ENCODE results near the gene TSPAN9.

Gene TSPAN9

GRCh38 chr12:3220382-3221321 lies 143.5 kb downstream of the TSPAN9 start:
- H3K4me3 ChIP-seq (ENCODE audit: extremely low read depth, insufficient read depth, low read length, poor library complexity, severe bottlenecking): no peak overlapping the region
- H3K27ac ChIP-seq (ENCODE audit: low read depth, low read length, severe bottlenecking): no peak overlapping the region
- H3K9me3 ChIP-seq (ENCODE audit: control insufficient read depth, low read length): no peaks in the 10 kb centered on the region
- H3K36me3 ChIP-seq (ENCODE audit: control insufficient read depth, insufficient read depth, low read length): peaks cover 6% of the 10 kb centered on the region
- peaks cover 54% of the 10 kb centered on the region for H3K4me1 ChIP-seq (ENCODE audit: control insufficient read depth, insufficient read depth, low read length, poor library complexity, severe bottlenecking)
- WGBS, 2 experiments (ENCODE audit: insufficient coverage in 2 of 2): 93 to 94% methylated on average over 16 to 18 of the region's 21 CpGs

- no peaks in the 10 kb centered on the region for H3K9me3 ChIP-seq (ENCODE audit: control insufficient read depth, low read length)
- H3K4me1 ChIP-seq (ENCODE audit: control insufficient read depth, insufficient read depth, low read length, poor library complexity, severe bottlenecking): peaks cover 47% of the 10 kb centered on the region
- no peak overlapping the region for H3K4me3 ChIP-seq (ENCODE audit: extremely low read depth, insufficient read depth, low read length, poor library complexity, severe bottlenecking)
- H3K36me3 ChIP-seq (ENCODE audit: control insufficient read depth, insufficient read depth, low read length): no peaks in the 10 kb centered on the region
- no peak overlapping the region for H3K27ac ChIP-seq (ENCODE audit: low read depth, low read length, severe bottlenecking)
- 93 to 95% methylated on average over 5 to 6 of the region's 6 CpGs for WGBS, 2 experiments (ENCODE audit: insufficient coverage in 2 of 2)
These were observed 145.1 kb downstream of the TSPAN9 start for GRCh38 chr12:3222306-3222705.

- no peaks in the 10 kb centered on the region for H3K9me3 ChIP-seq (ENCODE audit: control insufficient read depth, low read length)
- peaks cover 40% of the 10 kb centered on the region for H3K4me1 ChIP-seq (ENCODE audit: control insufficient read depth, insufficient read depth, low read length, poor library complexity, severe bottlenecking)
- no peaks in the 10 kb centered on the region for H3K36me3 ChIP-seq (ENCODE audit: control insufficient read depth, insufficient read depth, low read length)
- no peak overlapping the region for H3K4me3 ChIP-seq (ENCODE audit: extremely low read depth, insufficient read depth, low read length, poor library complexity, severe bottlenecking)
- H3K27ac ChIP-seq (ENCODE audit: low read depth, low read length, severe bottlenecking): no peak overlapping the region
- WGBS, 2 experiments (ENCODE audit: insufficient coverage in 2 of 2): 93 to 98% methylated on average over 13 to 14 of the region's 15 CpGs
These were observed 145.8 kb downstream of the TSPAN9 start for GRCh38 chr12:3222979-3223378.

- peaks cover 7% of the 10 kb centered on the region for H3K9me3 ChIP-seq (ENCODE audit: control insufficient read depth, low read length)
- H3K36me3 ChIP-seq (ENCODE audit: control insufficient read depth, insufficient read depth, low read length): peaks cover 7% of the 10 kb centered on the region
- peaks cover 31% of the 10 kb centered on the region for H3K4me1 ChIP-seq (ENCODE audit: control insufficient read depth, insufficient read depth, low read length, poor library complexity, severe bottlenecking)
- WGBS, 2 experiments (ENCODE audit: insufficient coverage in 2 of 2): 88 to 90% methylated on average over 14 to 17 of the region's 18 CpGs
- H3K4me3 ChIP-seq (ENCODE audit: extremely low read depth, insufficient read depth, low read length, poor library complexity, severe bottlenecking): no peak overlapping the region
- H3K27ac ChIP-seq (ENCODE audit: low read depth, low read length, severe bottlenecking): no peak overlapping the region
These were observed 146.7 kb downstream of the TSPAN9 start for GRCh38 chr12:3223601-3224529.

GRCh38 chr12:3224530-3224903 lies 147.3 kb downstream of the TSPAN9 start:
- no peak overlapping the region for H3K4me3 ChIP-seq (ENCODE audit: extremely low read depth, insufficient read depth, low read length, poor library complexity, severe bottlenecking)
- peak overlapping the region; percentile 71 for H3K27ac ChIP-seq (ENCODE audit: low read depth, low read length, severe bottlenecking)
- H3K9me3 ChIP-seq (ENCODE audit: control insufficient read depth, low read length): peaks cover 9% of the 10 kb centered on the region
- peaks cover 10% of the 10 kb centered on the region for H3K36me3 ChIP-seq (ENCODE audit: control insufficient read depth, insufficient read depth, low read length)
- peaks cover 30% of the 10 kb centered on the region for H3K4me1 ChIP-seq (ENCODE audit: control insufficient read depth, insufficient read depth, low read length, poor library complexity, severe bottlenecking)
- 90% methylated on average over 19 of the region's 19 CpGs for WGBS, 2 experiments (ENCODE audit: insufficient coverage in 2 of 2)

- Histone ChIP-seq H3K27ac (ENCODE audit: low read depth, low read length, severe bottlenecking) (peak overlapping the region; percentile 71), H3K4me3 (ENCODE audit: extremely low read depth, insufficient read depth, low read length, poor library complexity, severe bottlenecking) (no peak overlapping the region), H3K36me3 (ENCODE audit: control insufficient read depth, insufficient read depth, low read length) (peaks cover 10% of the 10 kb centered on the region), H3K4me1 (ENCODE audit: control insufficient read depth, insufficient read depth, low read length, poor library complexity, severe bottlenecking) (peaks cover 26% of the 10 kb centered on the region), H3K9me3 (ENCODE audit: control insufficient read depth, low read length) (peaks cover 9% of the 10 kb centered on the region)
- WGBS, 2 experiments (ENCODE audit: insufficient coverage in 2 of 2): 82% methylated on average over 14 to 20 of the region's 20 CpGs
These were observed 148.1 kb downstream of the TSPAN9 start for GRCh38 chr12:3225154-3225795.

GRCh38 chr12:3225796-3226180 lies 148.6 kb downstream of the TSPAN9 start:
- Histone ChIP-seq H3K4me3 (ENCODE audit: extremely low read depth, insufficient read depth, low read length, poor library complexity, severe bottlenecking) (no peak overlapping the region), H3K4me1 (ENCODE audit: control insufficient read depth, insufficient read depth, low read length, poor library complexity, severe bottlenecking) (peaks cover 21% of the 10 kb centered on the region), H3K27ac (ENCODE audit: low read depth, low read length, severe bottlenecking) (peak overlapping the region; percentile 71), H3K9me3 (ENCODE audit: control insufficient read depth, low read length) (peaks cover 9% of the 10 kb centered on the region), H3K36me3 (ENCODE audit: control insufficient read depth, insufficient read depth, low read length) (peaks cover 10% of the 10 kb centered on the region)
- WGBS, 2 experiments (ENCODE audit: insufficient coverage in 2 of 2): 80 to 81% methylated on average over 2 to 3 of the region's 3 CpGs

GRCh38 chr12:3226264-3226663 lies 149.1 kb downstream of the TSPAN9 start:
- Histone ChIP-seq H3K9me3 (ENCODE audit: control insufficient read depth, low read length) (peaks cover 9% of the 10 kb centered on the region), H3K27ac (ENCODE audit: low read depth, low read length, severe bottlenecking) (peak overlapping the region; percentile 71), H3K4me1 (ENCODE audit: control insufficient read depth, insufficient read depth, low read length, poor library complexity, severe bottlenecking) (peaks cover 19% of the 10 kb centered on the region), H3K36me3 (ENCODE audit: control insufficient read depth, insufficient read depth, low read length) (peaks cover 10% of the 10 kb centered on the region), H3K4me3 (ENCODE audit: extremely low read depth, insufficient read depth, low read length, poor library complexity, severe bottlenecking) (no peak overlapping the region)
- 95 to 100% methylated on average over 3 of the region's 3 CpGs for WGBS, 2 experiments (ENCODE audit: insufficient coverage in 2 of 2)

- WGBS, 2 experiments (ENCODE audit: insufficient coverage in 2 of 2): 81 to 88% methylated on average over 13 of the region's 17 CpGs
These were observed 150.1 kb downstream of the TSPAN9 start for GRCh38 chr12:3227076-3227975.

More at GRCh38 chr12:3227076-3227975, 150.1 kb downstream of the TSPAN9 start:
- Histone ChIP-seq H3K4me1 (ENCODE audit: control insufficient read depth, insufficient read depth, low read length, poor library complexity, severe bottlenecking) (peaks cover 23% of the 10 kb centered on the region), H3K27ac (ENCODE audit: low read depth, low read length, severe bottlenecking) (no peak overlapping the region), H3K4me3 (ENCODE audit: extremely low read depth, insufficient read depth, low read length, poor library complexity, severe bottlenecking) (no peak overlapping the region), H3K9me3 (ENCODE audit: control insufficient read depth, low read length) (peaks cover 9% of the 10 kb centered on the region), H3K36me3 (ENCODE audit: control insufficient read depth, insufficient read depth, low read length) (peaks cover 10% of the 10 kb centered on the region)

Measured in mesodermal cell (in vitro differentiated cells).